Progenitor cell of endocrine pancreas (in vitro differentiated cells): ENCODE data around the gene KRTAP4-8. TPM values are rescaled to one million over a fixed set of nuclear protein-coding genes. Genes with fewer than 3 reads are reported as not detected.
"Not testable (repeated sequence)": the region's sequence is repeated elsewhere in the genome, so short reads cannot be mapped to it uniquely, and the experiment has no call there.

Experiments
- DNase-seq: peaks from one replicate; pipeline ENCODE4 v3.0.0; 2021; ENCODE audit warnings: low spot score; ENCODE audit not compliant: unreplicated experiment
- H3K27ac Mint-ChIP-seq: 2 replicates; pipeline ENCODE4 v1.8.0; 2021; ENCODE audit warnings: mild to moderate bottlenecking, moderate library complexity, mixed read lengths
- H3K27me3 Mint-ChIP-seq: 2 replicates; pipeline ENCODE4 v1.8.0; 2021; ENCODE audit warnings: mixed read lengths
- H3K36me3 Mint-ChIP-seq: 2 replicates; pipeline ENCODE4 v1.8.0; 2022; ENCODE audit warnings: mixed read lengths; ENCODE audit not compliant: insufficient read depth
- H3K4me1 Mint-ChIP-seq: 2 replicates; pipeline ENCODE4 v1.8.0; 2021; ENCODE audit warnings: low read depth, mixed read lengths
- H3K4me3 Mint-ChIP-seq: 2 replicates; pipeline ENCODE4 v1.8.0; 2021; ENCODE audit warnings: low read depth, mild to moderate bottlenecking, moderate library complexity, mixed read lengths
- H3K9me3 Mint-ChIP-seq: 2 replicates; pipeline ENCODE4 v1.8.0; 2021; ENCODE audit warnings: low read depth, mixed read lengths
- CTCF ChIP-seq: fragments of 200-600 bp; sonication (generic); IDR thresholded peaks from one replicate; pipeline ENCODE4 v1.5.0; 2021; ENCODE audit warnings: antibody characterized with exemption, mild to moderate bottlenecking; ENCODE audit not compliant: unreplicated experiment
- long read RNA-seq: library from polyadenylated mRNA; unstranded; transcript quantifications from one replicate; pipeline ENCODE4 v2.0.0, GENCODE V29; 2020
- total RNA-seq: library from RNA; stranded (reverse); gene quantifications from 2 replicates; pipeline ENCODE4 v1.2.1, GENCODE V29; 2021

Gene KRTAP4-8
- not detected in 2 replicates for total RNA-seq
- long read RNA-seq = 0 reads

GRCh38 chr17:41098042-41098441 lies at the start of gene KRTAP4-8:
KRTAP4-8 (minus strand) TSS chr17:41098142; CDS start chr17:41098084, 58 bp downstream.
- no peaks in the 10 kb centered on the region for H3K36me3 Mint-ChIP-seq
- no peak for DNase-seq
- H3K4me1 Mint-ChIP-seq = peaks cover 19% of the 10 kb centered on the region
- no peak within 1 kb of the TSS for H3K27ac Mint-ChIP-seq
- peaks cover 8% of the 10 kb centered on the region for H3K27me3 Mint-ChIP-seq
- TF ChIP-seq CTCF = no peak
- peaks cover 1% of the 10 kb centered on the region for H3K9me3 Mint-ChIP-seq
- no peak within 1 kb of the TSS for H3K4me3 Mint-ChIP-seq

DNA sequence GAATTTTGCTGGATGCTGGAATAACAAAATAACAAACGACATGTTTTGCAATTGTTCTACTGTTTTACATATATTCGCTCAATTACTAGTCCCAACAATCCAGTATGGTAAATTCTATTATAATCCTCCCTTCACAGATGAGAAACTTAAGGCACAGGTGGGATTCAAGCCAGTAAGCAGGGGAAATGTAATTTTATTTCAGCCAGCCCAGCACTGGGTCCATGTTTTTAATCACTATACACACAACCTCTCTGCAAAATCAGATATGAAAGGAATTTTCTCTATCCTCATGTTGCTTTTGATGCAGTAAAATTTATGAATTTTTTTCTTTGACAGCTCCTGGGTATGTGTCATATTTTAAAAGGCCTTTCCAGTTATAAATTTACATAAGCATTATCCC lies 47.3 kb upstream of the KRTAP4-8 start:
- no peaks in the 10 kb centered on the region for H3K4me1 Mint-ChIP-seq
- no peak for DNase-seq
- H3K27me3 Mint-ChIP-seq = peaks cover 7% of the 10 kb centered on the region
- peaks cover 4% of the 10 kb centered on the region for H3K36me3 Mint-ChIP-seq
- H3K27ac Mint-ChIP-seq = no peak overlapping the region
- no peak overlapping the region for H3K4me3 Mint-ChIP-seq
- no peak for TF ChIP-seq CTCF
- H3K9me3 Mint-ChIP-seq = peaks cover 20% of the 10 kb centered on the region

DNA sequence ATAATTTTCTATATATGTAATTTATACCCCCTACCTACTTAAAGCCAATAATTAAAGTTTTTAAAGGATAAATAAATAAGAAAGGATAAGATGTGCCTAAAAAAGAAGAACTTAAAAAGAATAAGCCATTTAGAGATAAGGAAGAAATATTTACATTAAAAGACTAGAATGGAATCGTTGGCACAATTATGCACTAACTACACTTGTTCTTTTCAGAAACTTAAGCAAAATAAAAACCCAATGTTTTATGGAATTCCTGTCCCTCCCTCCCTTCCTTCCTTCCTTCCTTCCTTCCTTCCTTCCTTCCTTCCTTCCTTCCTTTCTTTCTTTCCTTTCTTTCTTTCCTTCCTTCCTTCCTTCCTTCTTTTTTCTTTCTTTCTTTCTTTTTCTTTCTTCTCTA lies 46.9 kb upstream of the KRTAP4-8 start:
- H3K36me3 Mint-ChIP-seq = peaks cover 4% of the 10 kb centered on the region
- no peak overlapping the region for H3K4me3 Mint-ChIP-seq
- H3K4me1 Mint-ChIP-seq = no peaks in the 10 kb centered on the region
- DNase-seq = no peak
- H3K27me3 Mint-ChIP-seq = peaks cover 7% of the 10 kb centered on the region
- TF ChIP-seq CTCF = no peak
- peaks cover 20% of the 10 kb centered on the region for H3K9me3 Mint-ChIP-seq
- no peak overlapping the region for H3K27ac Mint-ChIP-seq

DNA sequence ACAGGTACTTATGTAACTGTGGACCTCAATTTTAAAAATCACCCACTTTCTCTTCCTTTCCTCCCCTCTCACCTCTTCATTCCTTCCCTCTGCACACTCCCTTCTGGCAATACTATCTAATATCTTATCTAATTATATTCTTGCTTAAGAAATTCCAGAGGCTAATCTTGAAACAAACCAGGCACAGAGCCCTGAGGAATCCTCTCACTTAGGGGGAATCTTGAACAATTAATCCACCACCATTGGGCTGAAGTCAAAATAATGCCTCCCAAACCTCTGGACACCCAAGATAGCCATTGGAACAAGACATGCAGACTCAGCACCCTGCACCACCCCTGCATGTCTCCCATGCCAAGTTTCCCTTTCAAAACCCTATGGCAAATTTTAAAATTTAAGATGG lies 43.4 kb upstream of the KRTAP4-8 start:
- Mint-ChIP-seq H3K4me1 (no peaks in the 10 kb centered on the region), H3K27ac (no peak overlapping the region), H3K27me3 (peaks cover 3% of the 10 kb centered on the region), H3K9me3 (peaks cover 36% of the 10 kb centered on the region), H3K36me3 (peaks cover 4% of the 10 kb centered on the region), H3K4me3 (no peak overlapping the region)
- no peak for DNase-seq
- TF ChIP-seq CTCF = no peak

DNA sequence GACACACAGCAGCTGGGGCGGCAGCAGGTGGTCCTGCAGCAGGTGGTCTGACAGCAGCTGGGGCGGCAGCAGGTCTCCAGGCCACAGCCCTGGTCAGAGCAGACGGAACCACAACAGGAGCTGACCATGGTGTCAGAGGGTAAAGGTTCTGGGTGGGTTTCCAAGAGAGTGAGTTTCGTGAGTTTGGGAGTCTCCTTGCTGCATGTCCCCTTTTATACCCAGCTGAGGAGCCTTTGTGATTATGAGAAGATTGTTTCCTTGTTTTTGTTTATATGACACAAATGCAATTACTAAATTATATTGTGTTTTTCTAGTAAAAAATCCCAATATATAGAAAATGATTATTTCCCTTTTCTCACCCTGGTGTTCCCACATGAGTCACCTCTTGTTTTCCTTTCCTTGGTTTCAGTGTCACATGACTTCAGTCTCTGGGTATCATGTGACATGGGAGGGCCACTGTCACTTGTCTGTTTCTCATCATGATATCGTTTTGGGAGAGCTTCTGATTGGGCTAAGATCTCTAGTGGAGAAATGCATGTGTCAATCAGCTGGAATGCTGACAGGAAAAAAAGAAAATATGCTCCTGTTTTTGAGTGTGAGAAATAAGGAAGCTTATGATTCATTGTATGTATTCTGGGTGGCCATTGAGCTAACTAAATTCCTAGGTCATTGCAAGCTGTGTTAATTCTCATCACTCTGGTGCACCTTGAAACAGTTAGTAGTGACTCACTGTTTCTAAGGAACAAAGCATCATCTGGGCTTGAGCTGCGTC lies 42.6 kb upstream of the KRTAP4-8 start, which contains the start of gene KRTAP4-6:
Gene KRTAP4-6, minus strand, starts transcription at position 185 of the 772 bp plus-strand sequence. Its CDS starts 57 bp downstream, at position 128.
- no peak within 1 kb of the TSS for H3K4me3 Mint-ChIP-seq
- DNase-seq = no peak
- H3K27me3 Mint-ChIP-seq = peaks cover 3% of the 10 kb centered on the region
- H3K36me3 Mint-ChIP-seq = peaks cover 4% of the 10 kb centered on the region
- H3K9me3 Mint-ChIP-seq = peaks cover 36% of the 10 kb centered on the region
- no peaks in the 10 kb centered on the region for H3K4me1 Mint-ChIP-seq
- no peak for TF ChIP-seq CTCF
- H3K27ac Mint-ChIP-seq = no peak within 1 kb of the TSS

GRCh38 chr17:41139865-41140264 lies 41.9 kb upstream of the KRTAP4-8 start:
- DNase-seq, H3K4me3 Mint-ChIP-seq, H3K27me3 Mint-ChIP-seq, H3K4me1 Mint-ChIP-seq, H3K27ac Mint-ChIP-seq, H3K36me3 Mint-ChIP-seq: not testable (repeated sequence)
- peaks cover 36% of the 10 kb centered on the region for H3K9me3 Mint-ChIP-seq
